Dendritic cell treated with granulocyte-macrophage colony-stimulating factor and Interleukin-4, amounts not matched to agents 40 ng/mL and 50 ng/mL, for 4 days (primary cell): ENCODE measurements around the gene ZNF12.
A peak's percentile ranks its signal among the peaks of the same experiment; 100 is the strongest.
"Not testable (repeated sequence)": the region's sequence is repeated elsewhere in the genome, so short reads cannot be mapped to it uniquely, and the experiment has no call there.

Source experiments
- H3K27ac Mint-ChIP-seq: one replicate; pipeline ENCODE4 v1.8.0; 2022; ENCODE audit warnings: mild to moderate bottlenecking, mixed read lengths
- H3K27me3 Mint-ChIP-seq: one replicate; pipeline ENCODE4 v1.8.0; 2022; ENCODE audit warnings: mild to moderate bottlenecking, mixed read lengths
- H3K36me3 Mint-ChIP-seq: one replicate; pipeline ENCODE4 v1.8.0; 2022; ENCODE audit warnings: low read depth, mixed read lengths
- H3K4me1 Mint-ChIP-seq: one replicate; pipeline ENCODE4 v1.8.0; 2022; ENCODE audit warnings: low read depth, mixed read lengths
- H3K4me3 Mint-ChIP-seq: one replicate; pipeline ENCODE4 v1.8.0; 2022; ENCODE audit warnings: mild to moderate bottlenecking, moderate library complexity, mixed read lengths
- H3K9me3 Mint-ChIP-seq: one replicate; pipeline ENCODE4 v1.8.0; 2022; ENCODE audit warnings: mixed read lengths
- intact Hi-C: fragments of 100-400 bp; cut with micrococcal nuclease; formaldehyde crosslinking; loops from one replicate; pipeline ENCODE4 v1.15.0; 2022

ZNF12 gene

GRCh38 chr7:6718124-6718523 is 11.4 kb upstream of the ZNF12 start:
- no peak overlapping the region for H3K27ac Mint-ChIP-seq
- no peaks in the 10 kb centered on the region for H3K9me3 Mint-ChIP-seq
- no peak overlapping the region for H3K4me3 Mint-ChIP-seq
- no peaks in the 10 kb centered on the region for H3K4me1 Mint-ChIP-seq
- intact Hi-C loops = no loop called here
- H3K36me3 Mint-ChIP-seq = no peaks in the 10 kb centered on the region
- H3K27me3 Mint-ChIP-seq = peaks cover 37% of the 10 kb centered on the region

- intact Hi-C loops, H3K27ac Mint-ChIP-seq, H3K4me1 Mint-ChIP-seq, H3K9me3 Mint-ChIP-seq, H3K4me3 Mint-ChIP-seq, H3K36me3 Mint-ChIP-seq: not testable (repeated sequence)
- H3K27me3 Mint-ChIP-seq = peaks cover 29% of the 10 kb centered on the region
Measured at GRCh38 chr7:6715898-6716297, 9.2 kb upstream of the ZNF12 start.

- Mint-ChIP-seq H3K36me3 (no peaks in the 10 kb centered on the region), H3K4me3 (no peak overlapping the region), H3K27me3 (peaks cover 36% of the 10 kb centered on the region), H3K9me3 (no peaks in the 10 kb centered on the region), H3K4me1 (no peaks in the 10 kb centered on the region), H3K27ac (no peak overlapping the region)
- intact Hi-C loops = no loop called here
Measured at GRCh38 chr7:6714360-6714759, 7.6 kb upstream of the ZNF12 start.

GRCh38 chr7:6709808-6710207 is 3.1 kb upstream of the ZNF12 start:
- Mint-ChIP-seq H3K4me1 (peaks cover 16% of the 10 kb centered on the region), H3K9me3 (peaks cover 12% of the 10 kb centered on the region), H3K27ac (no peak overlapping the region), H3K27me3 (peaks cover 32% of the 10 kb centered on the region), H3K4me3 (no peak overlapping the region), H3K36me3 (peaks cover 24% of the 10 kb centered on the region)
- intact Hi-C loops = loop anchor here (10.0 kb wide), 1 partner anchor 855 kb away; the partner anchor contains the start of gene MIOS

- peaks cover 19% of the 10 kb centered on the region for H3K9me3 Mint-ChIP-seq
- H3K36me3 Mint-ChIP-seq = peaks cover 26% of the 10 kb centered on the region
- peaks cover 32% of the 10 kb centered on the region for H3K27me3 Mint-ChIP-seq
- H3K4me1 Mint-ChIP-seq = peaks cover 24% of the 10 kb centered on the region
- intact Hi-C loops = loop anchor here (10.0 kb wide), 1 partner anchor 856 kb away; the partner anchor contains the start of gene MIOS
- H3K27ac Mint-ChIP-seq = no peak overlapping the region
- no peak overlapping the region for H3K4me3 Mint-ChIP-seq
Measured at GRCh38 chr7:6708304-6708703, 1.6 kb upstream of the ZNF12 start.

- H3K27ac Mint-ChIP-seq = peak overlapping the region; percentile 88
- intact Hi-C loops = loop anchor here (1.0 to 10.0 kb wide), 3 partner anchors 23 to 859 kb away; partner anchors contain the start of genes MIOS and ZNF316
- H3K36me3 Mint-ChIP-seq = peaks cover 26% of the 10 kb centered on the region
- peak overlapping the region; percentile 92 for H3K4me3 Mint-ChIP-seq
- peaks cover 45% of the 10 kb centered on the region for H3K4me1 Mint-ChIP-seq
- peaks cover 41% of the 10 kb centered on the region for H3K9me3 Mint-ChIP-seq
- H3K27me3 Mint-ChIP-seq = peaks cover 27% of the 10 kb centered on the region
Measured at GRCh38 chr7:6705959-6706665, 635 bp downstream of the ZNF12 start.

GRCh38 chr7:6701860-6702259 is 4.9 kb downstream of the ZNF12 start:
- no peaks in the 10 kb centered on the region for H3K27me3 Mint-ChIP-seq
- intact Hi-C loops = loop anchor here (10.0 kb wide), 1 partner anchor 863 kb away; the partner anchor contains the start of gene MIOS

GRCh38 chr7:6700793-6701192 is 6.0 kb downstream of the ZNF12 start:
- peaks cover 9% of the 10 kb centered on the region for H3K36me3 Mint-ChIP-seq
- H3K9me3 Mint-ChIP-seq = peaks cover 49% of the 10 kb centered on the region
- no peak overlapping the region for H3K4me3 Mint-ChIP-seq
- H3K4me1 Mint-ChIP-seq = peaks cover 42% of the 10 kb centered on the region
- intact Hi-C loops = loop anchor here (10.0 kb wide), 1 partner anchor 864 kb away; the partner anchor contains the start of gene MIOS
- H3K27ac Mint-ChIP-seq = no peak overlapping the region
- H3K27me3 Mint-ChIP-seq = no peaks in the 10 kb centered on the region

More at GRCh38 chr7:6701860-6702259, 4.9 kb downstream of the ZNF12 start:
- Mint-ChIP-seq H3K9me3 (peaks cover 49% of the 10 kb centered on the region), H3K4me3 (no peak overlapping the region), H3K4me1 (peaks cover 44% of the 10 kb centered on the region), H3K27ac (no peak overlapping the region), H3K36me3 (peaks cover 16% of the 10 kb centered on the region)

- Mint-ChIP-seq H3K27ac (no peak overlapping the region), H3K4me1 (no peaks in the 10 kb centered on the region), H3K36me3 (peaks cover 30% of the 10 kb centered on the region), H3K4me3 (no peak overlapping the region), H3K27me3 (no peaks in the 10 kb centered on the region), H3K9me3 (peaks cover 28% of the 10 kb centered on the region)
- intact Hi-C loops = no loop called here
Measured at GRCh38 chr7:6691609-6692106, 15.1 kb downstream of the ZNF12 start.

GRCh38 chr7:6691103-6691502 is 15.6 kb downstream of the ZNF12 start:
- intact Hi-C loops = no loop called here
- Mint-ChIP-seq H3K4me3 (no peak overlapping the region), H3K4me1 (no peaks in the 10 kb centered on the region), H3K27me3 (no peaks in the 10 kb centered on the region), H3K36me3 (peaks cover 36% of the 10 kb centered on the region), H3K9me3 (peaks cover 34% of the 10 kb centered on the region), H3K27ac (no peak overlapping the region)

- H3K27ac Mint-ChIP-seq = no peak overlapping the region
- no peak overlapping the region for H3K4me3 Mint-ChIP-seq
- H3K36me3 Mint-ChIP-seq = peaks cover 21% of the 10 kb centered on the region
- no peaks in the 10 kb centered on the region for H3K4me1 Mint-ChIP-seq
- intact Hi-C loops = no loop called here
- no peaks in the 10 kb centered on the region for H3K27me3 Mint-ChIP-seq
- H3K9me3 Mint-ChIP-seq = peaks cover 97% of the 10 kb centered on the region
Measured at GRCh38 chr7:6680146-6680545, 26.6 kb downstream of the ZNF12 start.

GRCh38 chr7:6675807-6676405 is 30.8 kb downstream of the ZNF12 start:
- H3K4me1 Mint-ChIP-seq = no peaks in the 10 kb centered on the region
- H3K36me3 Mint-ChIP-seq = peaks cover 16% of the 10 kb centered on the region
- no peak overlapping the region for H3K4me3 Mint-ChIP-seq
- intact Hi-C loops = no loop called here
- no peaks in the 10 kb centered on the region for H3K27me3 Mint-ChIP-seq
- no peak overlapping the region for H3K27ac Mint-ChIP-seq
- peaks cover 91% of the 10 kb centered on the region for H3K9me3 Mint-ChIP-seq

- Mint-ChIP-seq H3K36me3 (peaks cover 16% of the 10 kb centered on the region), H3K9me3 (peaks cover 77% of the 10 kb centered on the region)
- intact Hi-C loops = not testable (repeated sequence)
Measured at GRCh38 chr7:6670851-6671250, 35.9 kb downstream of the ZNF12 start.

GRCh38 chr7:6658618-6659345 is 48.0 kb downstream of the ZNF12 start:
- Mint-ChIP-seq H3K27me3 (peaks cover 31% of the 10 kb centered on the region), H3K9me3 (no peaks in the 10 kb centered on the region), H3K4me1 (no peaks in the 10 kb centered on the region), H3K36me3 (peaks cover 25% of the 10 kb centered on the region), H3K4me3 (no peak overlapping the region), H3K27ac (no peak overlapping the region)
- intact Hi-C loops = no loop called here

More at GRCh38 chr7:6670851-6671250, 35.9 kb downstream of the ZNF12 start:
- H3K27ac Mint-ChIP-seq, H3K27me3 Mint-ChIP-seq, H3K4me1 Mint-ChIP-seq, H3K4me3 Mint-ChIP-seq: not testable (repeated sequence)
